ENCODE results near the gene FAR2. TPM values are rescaled to one million over a fixed set of nuclear protein-coding genes. Genes with fewer than 3 reads are reported as not detected.

FAR2 gene
- total and polyA plus RNA-seq, 2 of the 13 experiments (the other 11 are each of a cell fraction or from before 2014, with no cell fraction given): not detected

GRCh38 chr12:29240441-29240840, 91.4 kb downstream of the FAR2 start:
- no peak overlapping the region for H3K4me3 ChIP-seq (replicated peaks in 1 of 3; ENCODE audit: insufficient read depth in 1 of 3, low read depth in 2 of 3, low read length in 3 of 3)
- H4K20me1 ChIP-seq (ENCODE audit: insufficient read depth, low read length): no peaks in the 10 kb centered on the region
- in situ Hi-C loops (cut with HindIII; ENCODE audit: extremely low pct_ligation_motif_present, low pct_unique_long_range_greater_than_20kb): no loop called here
- FAIRE-seq: no peak
- no peaks in the 10 kb centered on the region for H3K79me2 ChIP-seq (ENCODE audit: insufficient read depth, low read length)
- intact Hi-C loops (cut with micrococcal nuclease; ENCODE audit: unreplicated experiment): no loop called here
- no peaks in the 10 kb centered on the region for H3K36me3 ChIP-seq (replicated peaks in 1 of 2; ENCODE audit: control insufficient read depth in 1 of 2, insufficient read depth in 2 of 2, low read length in 2 of 2)
- no peak for TF ChIP-seq FOXA1 (IDR thresholded peaks at IDR 0.05)
- no peak for TF ChIP-seq FOXA1 (CRISPR knock-in tag; IDR thresholded peaks at IDR 0.05)
- no peak for TF ChIP-seq ZNF550 (CRISPR knock-in tag; IDR thresholded peaks at IDR 0.05; ENCODE audit: borderline replicate concordance)
- no peak for TF ChIP-seq KAT7 (CRISPR knock-in tag; IDR thresholded peaks at IDR 0.05; ENCODE audit: borderline replicate concordance)
- no peak for TF ChIP-seq DMAP1 (CRISPR knock-in tag; IDR thresholded peaks at IDR 0.05)
- no peak for TF ChIP-seq ZNF605 (CRISPR knock-in tag; IDR thresholded peaks at IDR 0.05)
- TF ChIP-seq ZNF3 (CRISPR knock-in tag; IDR thresholded peaks at IDR 0.05): no peak
- no peak for TF ChIP-seq MAF1 (CRISPR knock-in tag; IDR thresholded peaks at IDR 0.05; ENCODE audit: borderline replicate concordance)
- no peak for TF ChIP-seq ZNF574 (CRISPR knock-in tag; IDR thresholded peaks at IDR 0.05)
- no peak for TF ChIP-seq ZNF75D (CRISPR knock-in tag; IDR thresholded peaks at IDR 0.05; ENCODE audit: borderline replicate concordance)
- no peak for TF ChIP-seq ZBTB7B (CRISPR knock-in tag; IDR thresholded peaks at IDR 0.05)
- no peak for TF ChIP-seq NFIB (CRISPR knock-in tag; IDR thresholded peaks at IDR 0.05; ENCODE audit: borderline replicate concordance)
- TF ChIP-seq PAWR (CRISPR knock-in tag; IDR thresholded peaks at IDR 0.05; ENCODE audit: borderline replicate concordance): no peak
- no peaks in the 10 kb centered on the region for H3K9me3 ChIP-seq (ENCODE audit: low read length)
- WGBS (ENCODE audit: low lambda C conversion rate): 4% methylated on average over 2 of the region's 2 CpGs
- CTCF ChIA-PET (ENCODE audit: low intra/inter-chr PET ratio, low total read pairs): no interaction called here
- no peaks in the 10 kb centered on the region for H3K27me3 ChIP-seq (ENCODE audit: control insufficient read depth in 1 of 2, insufficient read depth in 2 of 2, low read length in 2 of 2)
- H3K27ac ChIP-seq (ENCODE audit: extremely low read length, insufficient read depth, low read length): no peak overlapping the region
- H3K4me2 ChIP-seq (ENCODE audit: low read depth, low read length): no peak overlapping the region
- no TSS peak for BruUV-seq (replicated peaks)
- H3K9ac ChIP-seq (ENCODE audit: insufficient read depth, low read depth, low read length): no peak overlapping the region
- DNase-seq (ENCODE audit: low spot score): no peak
- H3K4me1 ChIP-seq (ENCODE audit: insufficient read depth, low read length): no peaks in the 10 kb centered on the region
- ATAC-seq: no peak
- H2AFZ ChIP-seq (ENCODE audit: low read length): no peak overlapping the region
- POLR2A ChIA-PET: no interaction called here
